Measurements from ENCODE around the gene INAVA.

The INAVA gene, protein sequence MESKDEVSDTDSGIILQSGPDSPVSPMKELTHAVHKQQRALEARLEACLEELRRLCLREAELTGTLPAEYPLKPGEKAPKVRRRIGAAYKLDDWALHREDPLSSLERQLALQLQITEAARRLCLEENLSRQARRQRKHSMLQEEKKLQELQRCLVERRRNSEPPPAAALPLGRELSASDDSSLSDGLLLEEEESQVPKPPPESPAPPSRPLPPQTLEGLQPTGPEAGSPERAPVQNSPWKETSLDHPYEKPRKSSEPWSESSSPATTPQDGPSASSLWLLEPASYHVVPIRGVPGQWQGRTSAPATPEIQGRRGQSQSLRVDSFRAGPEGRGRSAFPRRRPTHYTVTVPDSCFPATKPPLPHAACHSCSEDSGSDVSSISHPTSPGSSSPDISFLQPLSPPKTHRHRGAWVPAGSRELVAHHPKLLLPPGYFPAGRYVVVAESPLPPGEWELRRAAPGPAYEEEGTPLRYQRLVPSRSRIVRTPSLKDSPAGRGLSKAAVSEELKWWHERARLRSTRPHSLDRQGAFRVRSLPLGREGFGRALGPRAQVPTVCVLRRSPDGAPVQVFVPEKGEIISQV

GRCh38 chr1:200894712-200895442 lies at the start of gene INAVA:
INAVA (plus strand) TSS chr1:200894900; CDS start chr1:200898401, 3,501 bp downstream.
- no peak within 1 kb of the TSS for H3K4me3 ChIP-seq (ENCODE audit: low read length)
- no peak for DNase-seq (ENCODE audit: low read depth, low spot score)
- H3K27me3 ChIP-seq (ENCODE audit: control insufficient read depth, insufficient read depth, low read length), result no peaks in the 10 kb centered on the region
- H3K9me3 ChIP-seq (ENCODE audit: control insufficient read depth, insufficient read depth, low read length), result no peaks in the 10 kb centered on the region
- peaks cover 24% of the 10 kb centered on the region for H3K4me1 ChIP-seq (ENCODE audit: control insufficient read depth, insufficient read depth, low read length)
- H3K36me3 ChIP-seq (ENCODE audit: control insufficient read depth, insufficient read depth, low read length), result peaks cover 15% of the 10 kb centered on the region
- no peak within 1 kb of the TSS for H3K27ac ChIP-seq (ENCODE audit: low read length)
- no CpG with 5 or more reads among the region's 15 CpGs for WGBS (ENCODE audit: insufficient coverage, insufficient read length)

DNA sequence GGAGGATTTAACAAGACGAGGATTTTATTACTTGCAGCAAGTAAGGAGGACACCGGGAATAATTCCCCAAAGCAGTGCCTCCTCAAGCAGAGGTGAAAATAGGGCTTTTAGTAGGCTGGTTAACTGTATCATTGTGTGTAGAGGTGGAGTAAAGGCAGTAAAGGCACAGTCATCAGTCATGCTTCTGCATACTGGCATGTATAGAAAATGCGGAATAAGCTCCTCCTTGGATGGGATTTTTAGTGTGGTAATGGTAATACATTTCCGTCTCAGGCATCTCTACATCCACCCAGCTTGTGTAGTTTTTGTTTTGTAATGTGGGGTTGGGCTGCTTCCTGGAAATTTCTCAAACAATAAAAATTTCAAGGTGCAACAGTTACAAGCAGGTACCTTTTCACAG lies 49.3 kb upstream of the INAVA start:
- WGBS (ENCODE audit: insufficient coverage, insufficient read length), result no CpG with 5 or more reads among the region's 4 CpGs
- H3K36me3 ChIP-seq (ENCODE audit: control insufficient read depth, insufficient read depth, low read length), result peaks cover 3% of the 10 kb centered on the region; the same call in 1 of the 2 replicates
- no peaks in the 10 kb centered on the region for H3K27me3 ChIP-seq (ENCODE audit: control insufficient read depth, insufficient read depth, low read length)
- H3K4me3 ChIP-seq (ENCODE audit: low read length), result no peak overlapping the region
- no peak for DNase-seq (ENCODE audit: low read depth, low spot score)
- H3K27ac ChIP-seq (ENCODE audit: low read length), result no peak overlapping the region
- no peaks in the 10 kb centered on the region for H3K4me1 ChIP-seq (ENCODE audit: control insufficient read depth, insufficient read depth, low read length)
- H3K9me3 ChIP-seq (ENCODE audit: control insufficient read depth, insufficient read depth, low read length), result no peaks in the 10 kb centered on the region

GRCh38 chr1:200846398-200846797 lies 48.3 kb upstream of the INAVA start:
- no CpG with 5 or more reads among the region's 1 CpG for WGBS (ENCODE audit: insufficient coverage, insufficient read length)
- peaks cover 5% of the 10 kb centered on the region; the same call in 1 of the 2 replicates for H3K36me3 ChIP-seq (ENCODE audit: control insufficient read depth, insufficient read depth, low read length)
- DNase-seq (ENCODE audit: low read depth, low spot score), result no peak

DNA sequence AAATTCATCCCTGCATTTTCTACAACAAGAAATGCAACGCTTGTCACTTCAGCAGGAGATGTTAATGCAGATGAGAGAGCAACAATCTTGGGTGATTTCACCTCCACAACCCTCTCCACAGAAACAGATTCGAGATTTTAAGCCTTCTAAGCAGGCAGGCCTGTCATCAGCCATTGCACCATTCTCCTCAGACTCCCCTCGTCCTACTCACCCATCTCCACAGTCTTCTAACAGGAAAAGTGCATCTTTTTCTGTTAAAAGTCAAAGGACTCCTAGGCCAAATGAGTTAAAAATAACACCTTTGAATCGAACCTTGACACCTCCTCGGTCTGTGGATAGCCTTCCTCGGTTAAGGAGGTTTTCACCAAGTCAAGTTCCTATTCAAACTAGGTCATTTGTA lies 45.3 kb upstream of the INAVA start:
- Histone ChIP-seq H3K4me1 (ENCODE audit: control insufficient read depth, insufficient read depth, low read length) (no peaks in the 10 kb centered on the region), H3K36me3 (ENCODE audit: control insufficient read depth, insufficient read depth, low read length) (peaks cover 5% of the 10 kb centered on the region; the same call in 1 of the 2 replicates), H3K27ac (ENCODE audit: low read length) (no peak overlapping the region), H3K9me3 (ENCODE audit: control insufficient read depth, insufficient read depth, low read length) (no peaks in the 10 kb centered on the region), H3K4me3 (ENCODE audit: low read length) (no peak overlapping the region), H3K27me3 (ENCODE audit: control insufficient read depth, insufficient read depth, low read length) (no peaks in the 10 kb centered on the region)
- DNase-seq (ENCODE audit: low read depth, low spot score), result no peak
- WGBS (ENCODE audit: insufficient coverage, insufficient read length), result no CpG with 5 or more reads among the region's 6 CpGs

More at GRCh38 chr1:200846398-200846797, 48.3 kb upstream of the INAVA start:
- Histone ChIP-seq H3K4me1 (ENCODE audit: control insufficient read depth, insufficient read depth, low read length) (no peaks in the 10 kb centered on the region), H3K27ac (ENCODE audit: low read length) (no peak overlapping the region), H3K27me3 (ENCODE audit: control insufficient read depth, insufficient read depth, low read length) (no peaks in the 10 kb centered on the region), H3K4me3 (ENCODE audit: low read length) (no peak overlapping the region), H3K9me3 (ENCODE audit: control insufficient read depth, insufficient read depth, low read length) (no peaks in the 10 kb centered on the region)

- Histone ChIP-seq H3K27ac (ENCODE audit: low read length) (no peak overlapping the region), H3K4me1 (ENCODE audit: control insufficient read depth, insufficient read depth, low read length) (no peaks in the 10 kb centered on the region), H3K9me3 (ENCODE audit: control insufficient read depth, insufficient read depth, low read length) (no peaks in the 10 kb centered on the region), H3K27me3 (ENCODE audit: control insufficient read depth, insufficient read depth, low read length) (no peaks in the 10 kb centered on the region), H3K36me3 (ENCODE audit: control insufficient read depth, insufficient read depth, low read length) (peaks cover 5% of the 10 kb centered on the region; the same call in 1 of the 2 replicates), H3K4me3 (ENCODE audit: low read length) (no peak overlapping the region)
- DNase-seq (ENCODE audit: low read depth, low spot score), result no peak
Observed at GRCh38 chr1:200850554-200850953, 44.1 kb upstream of the INAVA start.

GRCh38 chr1:200856716-200857357 lies 37.9 kb upstream of the INAVA start:
- Histone ChIP-seq H3K4me1 (ENCODE audit: control insufficient read depth, insufficient read depth, low read length) (no peaks in the 10 kb centered on the region), H3K27ac (ENCODE audit: low read length) (no peak overlapping the region), H3K27me3 (ENCODE audit: control insufficient read depth, insufficient read depth, low read length) (no peaks in the 10 kb centered on the region), H3K4me3 (ENCODE audit: low read length) (no peak overlapping the region), H3K9me3 (ENCODE audit: control insufficient read depth, insufficient read depth, low read length) (no peaks in the 10 kb centered on the region), H3K36me3 (ENCODE audit: control insufficient read depth, insufficient read depth, low read length) (no peaks in the 10 kb centered on the region)
- whole genome bisulfite sequencing (ENCODE audit: insufficient coverage, insufficient read length), result no CpG with 5 or more reads among the region's 2 CpGs
- DNase-seq (ENCODE audit: low read depth, low spot score), result no peak

DNA sequence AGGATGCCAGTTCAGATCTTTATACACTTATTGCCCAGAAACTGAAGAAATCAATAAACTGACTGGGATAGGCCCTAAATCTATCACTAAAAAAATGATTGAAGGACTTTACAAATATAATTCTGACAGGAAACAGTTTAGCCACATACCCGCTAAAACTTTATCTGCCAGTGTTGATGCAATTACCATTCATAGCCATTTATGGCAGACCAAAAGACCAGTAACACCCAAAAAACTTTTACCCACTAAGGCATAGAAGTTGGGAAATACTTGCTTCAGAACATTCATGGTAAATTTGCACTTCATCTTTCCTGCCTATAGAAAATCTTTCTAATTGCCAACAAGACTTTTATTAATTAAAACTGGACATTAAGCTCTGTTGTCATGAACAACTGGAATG lies 36.9 kb upstream of the INAVA start:
- Histone ChIP-seq H3K27ac (ENCODE audit: low read length) (no peak overlapping the region), H3K27me3 (ENCODE audit: control insufficient read depth, insufficient read depth, low read length) (no peaks in the 10 kb centered on the region), H3K4me1 (ENCODE audit: control insufficient read depth, insufficient read depth, low read length) (no peaks in the 10 kb centered on the region), H3K4me3 (ENCODE audit: low read length) (no peak overlapping the region), H3K36me3 (ENCODE audit: control insufficient read depth, insufficient read depth, low read length) (no peaks in the 10 kb centered on the region), H3K9me3 (ENCODE audit: control insufficient read depth, insufficient read depth, low read length) (no peaks in the 10 kb centered on the region)
- no CpG with 5 or more reads among the region's 1 CpG for WGBS (ENCODE audit: insufficient coverage, insufficient read length)
- no peak for DNase-seq (ENCODE audit: low read depth, low spot score)

- no peak overlapping the region for H3K27ac ChIP-seq (ENCODE audit: low read length)
- no peak overlapping the region for H3K4me3 ChIP-seq (ENCODE audit: low read length)
- H3K27me3 ChIP-seq (ENCODE audit: control insufficient read depth, insufficient read depth, low read length), result no peaks in the 10 kb centered on the region
- H3K9me3 ChIP-seq (ENCODE audit: control insufficient read depth, insufficient read depth, low read length), result no peaks in the 10 kb centered on the region
- WGBS (ENCODE audit: insufficient coverage, insufficient read length), result no CpG with 5 or more reads among the region's 2 CpGs
- H3K36me3 ChIP-seq (ENCODE audit: control insufficient read depth, insufficient read depth, low read length), result no peaks in the 10 kb centered on the region
- H3K4me1 ChIP-seq (ENCODE audit: control insufficient read depth, insufficient read depth, low read length), result no peaks in the 10 kb centered on the region; the same call in 1 of the 2 replicates
- no peak for DNase-seq (ENCODE audit: low read depth, low spot score)
Observed at GRCh38 chr1:200861937-200862647, 32.6 kb upstream of the INAVA start.

GRCh38 chr1:200862713-200863415 lies 31.8 kb upstream of the INAVA start:
- no peaks in the 10 kb centered on the region for H3K27me3 ChIP-seq (ENCODE audit: control insufficient read depth, insufficient read depth, low read length)
- no peak overlapping the region for H3K4me3 ChIP-seq (ENCODE audit: low read length)
- H3K36me3 ChIP-seq (ENCODE audit: control insufficient read depth, insufficient read depth, low read length), result no peaks in the 10 kb centered on the region
- H3K4me1 ChIP-seq (ENCODE audit: control insufficient read depth, insufficient read depth, low read length), result no peaks in the 10 kb centered on the region; the same call in 1 of the 2 replicates
- no CpG with 5 or more reads among the region's 9 CpGs for WGBS (ENCODE audit: insufficient coverage, insufficient read length)
- H3K27ac ChIP-seq (ENCODE audit: low read length), result no peak overlapping the region
- DNase-seq (ENCODE audit: low read depth, low spot score), result no peak
- no peaks in the 10 kb centered on the region for H3K9me3 ChIP-seq (ENCODE audit: control insufficient read depth, insufficient read depth, low read length)

Measured in iPS DF 6.9 (cell line).